Gastroesophageal sphincter (tissue), 4 donors: ENCODE measurements around the gene DNAJA3. TPM values are rescaled to one million over a fixed set of nuclear protein-coding genes. Genes with fewer than 3 reads are reported as not detected.

Experiments
- ATAC-seq: fragments of 150-250 bp; one replicate; pipeline ENCODE4 v1.9.1; 2016; ENCODE audit warnings: mild to moderate bottlenecking, moderate library complexity
- H3K27ac ChIP-seq, 4 donors: fragments of 200-600 bp; sonication (generic) in 3 of 4; 1 replicate in 3 of 4; 2 replicates in 1 of 4; pipeline ENCODE4 v1.5.1; 2016 to 2019
- H3K27me3 ChIP-seq: fragments of 200-600 bp; sonication (generic); one replicate; pipeline ENCODE4 v1.5.1; 2019
- H3K36me3 ChIP-seq, 2 donors: fragments of 200-600 bp; sonication (generic); one replicate each; pipeline ENCODE4 v1.5.1; 2019; ENCODE audit warnings: control low read depth in 1 of 2
- H3K4me1 ChIP-seq, 3 donors: fragments of 200-600 bp; sonication (generic); 1 replicate in 2 of 3; 2 replicates in 1 of 3; pipeline ENCODE4 v1.5.1; 2016 to 2019; ENCODE audit warnings: control low read depth in 2 of 3
- H3K4me3 ChIP-seq, 2 donors: fragments of 200-600 bp; sonication (generic); one replicate each; pipeline ENCODE4 v1.5.1; 2019; ENCODE audit warnings: mild to moderate bottlenecking in 1 of 2, moderate library complexity in 1 of 2
- H3K9me3 ChIP-seq, 3 donors: fragments of 200-600 bp; sonication (generic); one replicate each; pipeline ENCODE4 v1.5.1; 2017 to 2019; ENCODE audit warnings: control low read depth in 2 of 3
- CTCF ChIP-seq, 4 experiments: fragments of 200-600 bp in 2 of 4; fragments of 450-650 bp in 2 of 4; sonication (generic) in 1 of 4; IDR thresholded peaks; one replicate each; pipeline ENCODE4 v1.5.1; 2017 to 2019; ENCODE audit warnings: antibody characterized with exemption in 4 of 4, mild to moderate bottlenecking in 2 of 4, moderate library complexity in 2 of 4
- EP300 ChIP-seq: sonication (generic); formaldehyde crosslinking; IDR thresholded peaks from one replicate; pipeline ENCODE4 v1.6.1; 2017; ENCODE audit warnings: antibody characterized with exemption, mild to moderate bottlenecking
- POLR2A ChIP-seq, 2 donors: fragments of 450-650 bp; IDR thresholded peaks; one replicate each; pipeline ENCODE4 v1.6.1; 2017; ENCODE audit warnings: antibody characterized with exemption in 2 of 2, mild to moderate bottlenecking in 2 of 2, moderate library complexity in 1 of 2
- POLR2AphosphoS5 ChIP-seq: sonication (generic); formaldehyde crosslinking; IDR thresholded peaks from one replicate; pipeline ENCODE4 v1.6.1; 2017; ENCODE audit warnings: antibody characterized with exemption
- WGBS, 2 donors: methylation state at CpG; one replicate each; pipeline ENCODE4 v1.1.5; 2018; ENCODE audit warnings: low coverage in 1 of 2; 5-methylcytosine and 5-hydroxymethylcytosine counted together
- total RNA-seq, 4 donors: library from RNA; depleted of rRNA; stranded (reverse); fragments of >200 nt; gene quantifications; one replicate each; pipeline ENCODE4 v1.1.0, GENCODE V29; 2016

Gene DNAJA3
- total RNA-seq, 4 donors from 2014 or later = 39.6 to 55.6 (median 43.9) TPM

- Histone ChIP-seq H3K27ac (peak overlapping the region in 1 of 4 donors; percentile 32), H3K9me3 (no peaks in the 10 kb centered on the region), H3K27me3 (no peaks in the 10 kb centered on the region), H3K4me3 (no peak overlapping the region), H3K36me3 (peaks cover 0 to 99% of the 10 kb centered on the region in 2 donors), H3K4me1 (no peaks in the 10 kb centered on the region)
- TF ChIP-seq POLR2A (IDR thresholded peaks at IDR 0.05) = no peak
- TF ChIP-seq EP300 = no peak
- TF ChIP-seq POLR2AphosphoS5 = no peak
- no peak for TF ChIP-seq CTCF (IDR thresholded peaks at IDR 0.05)
- 64% methylated on average over 4 of the region's 27 CpGs; no CpG with 5 or more reads in 1 of the 2 donors for WGBS, 2 donors
- ATAC-seq = peak; percentile 30
Measured at GRCh38 chr16:4461250-4462085, 35.8 kb downstream of the DNAJA3 start.

GRCh38 chr16:4463522-4464163 is 38.0 kb downstream of the DNAJA3 start:
- H3K9me3 ChIP-seq = no peaks in the 10 kb centered on the region
- H3K4me1 ChIP-seq = no peaks in the 10 kb centered on the region
- H3K27ac ChIP-seq = no peak overlapping the region
- H3K4me3 ChIP-seq = no peak overlapping the region
- ATAC-seq = no peak
- peaks cover 0 to 97% of the 10 kb centered on the region in 2 donors for H3K36me3 ChIP-seq
- WGBS, 2 donors = 73% methylated on average over 8 of the region's 22 CpGs; no CpG with 5 or more reads in 1 of the 2 donors
- H3K27me3 ChIP-seq = no peaks in the 10 kb centered on the region
- TF ChIP-seq CTCF (IDR thresholded peaks at IDR 0.05) (no peak), POLR2A (IDR thresholded peaks at IDR 0.05) (no peak), POLR2AphosphoS5 (no peak), EP300 (no peak)

- H3K4me1 ChIP-seq = no peaks in the 10 kb centered on the region
- no peaks in the 10 kb centered on the region for H3K27me3 ChIP-seq
- no peak for TF ChIP-seq POLR2AphosphoS5
- no peak for TF ChIP-seq EP300
- no peak for TF ChIP-seq POLR2A (IDR thresholded peaks at IDR 0.05)
- TF ChIP-seq CTCF (IDR thresholded peaks at IDR 0.05) = no peak
- H3K36me3 ChIP-seq = peaks cover 0 to 87% of the 10 kb centered on the region in 2 donors
- no peak overlapping the region for H3K27ac ChIP-seq
- WGBS, 2 donors = 85% methylated on average over 11 of the region's 32 CpGs; no CpG with 5 or more reads in 1 of the 2 donors
- H3K9me3 ChIP-seq = no peaks in the 10 kb centered on the region
- ATAC-seq = no peak
- H3K4me3 ChIP-seq = no peak overlapping the region
Measured at GRCh38 chr16:4465977-4466779, 40.5 kb downstream of the DNAJA3 start.

- H3K9me3 ChIP-seq = no peaks in the 10 kb centered on the region
- H3K27me3 ChIP-seq = no peaks in the 10 kb centered on the region
- TF ChIP-seq CTCF (IDR thresholded peaks at IDR 0.05) (no peak), POLR2AphosphoS5 (no peak), POLR2A (IDR thresholded peaks at IDR 0.05) (no peak), EP300 (no peak)
- H3K4me1 ChIP-seq = no peaks in the 10 kb centered on the region
- H3K27ac ChIP-seq = no peak overlapping the region
- H3K36me3 ChIP-seq = peaks cover 0 to 69% of the 10 kb centered on the region in 2 donors
- ATAC-seq = no peak
- no peak overlapping the region for H3K4me3 ChIP-seq
- WGBS, 2 donors = 89 to 95% methylated on average over 7 to 9 of the region's 16 CpGs
Measured at GRCh38 chr16:4467916-4468315, 42.2 kb downstream of the DNAJA3 start.
